ENCODE data around the gene TNFSF10.

TNFSF10 gene

DNA sequence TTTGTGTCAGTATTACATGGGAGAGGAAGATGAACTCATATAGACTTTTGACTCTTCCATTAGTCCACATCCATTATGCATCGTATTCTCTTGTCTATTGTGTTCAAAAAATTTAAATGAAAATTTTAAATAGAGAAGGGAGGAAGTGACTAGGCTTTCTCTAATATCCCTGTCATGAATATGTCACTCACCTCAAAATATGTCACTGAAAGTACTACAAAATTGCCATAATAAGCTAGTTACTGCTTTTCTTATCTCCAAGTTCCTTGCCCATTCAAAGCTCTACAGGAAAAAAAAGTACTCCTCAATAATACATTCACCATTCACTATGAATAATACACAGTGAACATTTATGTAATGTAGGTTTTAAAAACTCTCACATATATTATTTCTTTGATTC is 52.6 kb downstream of the TNFSF10 start:
- no peak overlapping the region for H3K18ac ChIP-seq (ENCODE audit: low read length)
- H3K9ac ChIP-seq (ENCODE audit: low read depth, low read length, poor library complexity) = no peak overlapping the region
- no peaks in the 10 kb centered on the region for H3K79me1 ChIP-seq (ENCODE audit: low read depth, low read length)
- H3K4ac ChIP-seq (ENCODE audit: low read length) = no peak overlapping the region
- H2AFZ ChIP-seq (ENCODE audit: low read length) = no peak overlapping the region
- H4K91ac ChIP-seq (ENCODE audit: low read depth, low read length, poor library complexity) = no peak overlapping the region
- no peak for DNase-seq (ENCODE audit: low spot score)
- no peak overlapping the region for H3K4me3 ChIP-seq (ENCODE audit: low read length in 2 of 2)
- H2AK5ac ChIP-seq (ENCODE audit: low read depth, low read length) = no peak overlapping the region
- H2BK5ac ChIP-seq (ENCODE audit: low read length) = no peak overlapping the region
- H3K23ac ChIP-seq (ENCODE audit: low read depth, low read length, poor library complexity) = no peak overlapping the region
- no peak overlapping the region for H2BK12ac ChIP-seq (ENCODE audit: low read length)
- H2BK120ac ChIP-seq (ENCODE audit: low read depth, low read length) = no peak overlapping the region
- peaks cover 0 to 5% (median 0%) of the 10 kb centered on the region in 3 experiments for H3K27me3 ChIP-seq (ENCODE audit: control insufficient read depth in 3 of 3, insufficient read depth in 3 of 3, low read depth in 1 of 3, low read length in 3 of 3)
- H3K4me1 ChIP-seq (ENCODE audit: control insufficient read depth in 2 of 2, insufficient read depth in 1 of 2, low read depth in 1 of 2, low read length in 2 of 2) = no peaks in the 10 kb centered on the region
- no peak overlapping the region for H4K8ac ChIP-seq (ENCODE audit: low read depth, low read length)
- H3K27ac ChIP-seq (replicated peaks; ENCODE audit: low read length) = no peak overlapping the region
- H2BK15ac ChIP-seq (ENCODE audit: low read length) = no peak overlapping the region
- H3K9me3 ChIP-seq (replicated peaks in 1 of 2; ENCODE audit: control insufficient read depth in 2 of 2, insufficient read depth in 1 of 2, low read depth in 1 of 2, low read length in 2 of 2) = no peaks in the 10 kb centered on the region
- no CpG with 5 or more reads among the region's 1 CpG for WGBS, 2 donors (ENCODE audit: extremely low coverage in 2 of 2, insufficient read length in 2 of 2, insufficient replicate concordance in 1 of 2)
- no peak overlapping the region for H3K14ac ChIP-seq (ENCODE audit: low read length)
- no peak overlapping the region for H3K4me2 ChIP-seq (ENCODE audit: insufficient read depth, low read length, poor library complexity, severe bottlenecking)
- no peaks in the 10 kb centered on the region for H3K36me3 ChIP-seq (replicated peaks in 1 of 2; ENCODE audit: control insufficient read depth in 2 of 2, insufficient read depth in 2 of 2, low read length in 2 of 2)

- H3K79me1 ChIP-seq (ENCODE audit: low read depth, low read length) = no peaks in the 10 kb centered on the region
- no peak overlapping the region for H3K23ac ChIP-seq (ENCODE audit: low read depth, low read length, poor library complexity)
- no peaks in the 10 kb centered on the region for H3K9me3 ChIP-seq (replicated peaks in 1 of 2; ENCODE audit: control insufficient read depth in 2 of 2, insufficient read depth in 1 of 2, low read depth in 1 of 2, low read length in 2 of 2)
- no peak overlapping the region for H2AK5ac ChIP-seq (ENCODE audit: low read depth, low read length)
- H3K27ac ChIP-seq (replicated peaks; ENCODE audit: low read length) = no peak overlapping the region
- no CpG with 5 or more reads among the region's 2 CpGs for WGBS, 2 donors (ENCODE audit: extremely low coverage in 2 of 2, insufficient read length in 2 of 2, insufficient replicate concordance in 1 of 2)
- H4K91ac ChIP-seq (ENCODE audit: low read depth, low read length, poor library complexity) = no peak overlapping the region
- H3K14ac ChIP-seq (ENCODE audit: low read length) = no peak overlapping the region
- no peak overlapping the region for H2BK5ac ChIP-seq (ENCODE audit: low read length)
- peaks cover 0 to 9% (median 0%) of the 10 kb centered on the region in 3 experiments for H3K27me3 ChIP-seq (ENCODE audit: control insufficient read depth in 3 of 3, insufficient read depth in 3 of 3, low read depth in 1 of 3, low read length in 3 of 3)
- H3K4me1 ChIP-seq (ENCODE audit: control insufficient read depth in 2 of 2, insufficient read depth in 1 of 2, low read depth in 1 of 2, low read length in 2 of 2) = no peaks in the 10 kb centered on the region
- no peak overlapping the region for H3K4me2 ChIP-seq (ENCODE audit: insufficient read depth, low read length, poor library complexity, severe bottlenecking)
- H4K8ac ChIP-seq (ENCODE audit: low read depth, low read length) = no peak overlapping the region
- no peak overlapping the region for H3K4ac ChIP-seq (ENCODE audit: low read length)
- no peak overlapping the region for H2AFZ ChIP-seq (ENCODE audit: low read length)
- no peak overlapping the region for H2BK15ac ChIP-seq (ENCODE audit: low read length)
- no peaks in the 10 kb centered on the region for H3K36me3 ChIP-seq (replicated peaks in 1 of 2; ENCODE audit: control insufficient read depth in 2 of 2, insufficient read depth in 2 of 2, low read length in 2 of 2)
- no peak overlapping the region for H3K18ac ChIP-seq (ENCODE audit: low read length)
- no peak overlapping the region for H2BK120ac ChIP-seq (ENCODE audit: low read depth, low read length)
- no peak overlapping the region for H2BK12ac ChIP-seq (ENCODE audit: low read length)
- H3K4me3 ChIP-seq (ENCODE audit: low read length in 2 of 2) = no peak overlapping the region
- no peak overlapping the region for H3K9ac ChIP-seq (ENCODE audit: low read depth, low read length, poor library complexity)
- DNase-seq (ENCODE audit: low spot score) = no peak
Observed at GRCh38 chr3:172467170-172467824, 55.9 kb downstream of the TNFSF10 start.

DNA sequence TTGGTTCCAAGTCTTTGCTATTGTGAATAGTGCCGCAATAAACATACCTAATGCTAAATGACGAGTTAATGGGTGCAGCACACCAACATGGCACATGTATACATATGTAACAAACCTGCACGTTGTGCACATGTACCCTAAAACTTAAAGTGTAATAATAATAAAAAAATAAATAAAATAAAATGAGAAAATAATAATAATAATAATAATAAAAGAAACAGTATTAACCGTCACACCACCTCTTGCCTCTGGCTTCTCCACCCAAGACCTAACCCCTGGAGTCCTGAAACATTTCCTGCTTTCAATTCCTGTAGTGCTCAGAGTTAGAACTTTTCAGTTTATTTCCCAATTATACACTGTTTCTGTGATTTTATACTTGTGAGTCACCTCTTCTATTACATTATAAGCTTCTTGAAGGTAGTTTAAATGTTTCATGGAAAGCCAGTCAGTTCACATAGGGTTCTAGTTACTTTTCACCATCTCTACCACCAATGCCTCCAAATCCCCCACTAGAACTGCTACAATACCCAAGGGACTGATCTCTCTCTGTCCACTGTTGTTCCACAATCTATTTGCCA is 56.6 kb downstream of the TNFSF10 start:
- no peak overlapping the region for H4K91ac ChIP-seq (ENCODE audit: low read depth, low read length, poor library complexity)
- no peaks in the 10 kb centered on the region for H3K4me1 ChIP-seq (ENCODE audit: control insufficient read depth in 2 of 2, insufficient read depth in 1 of 2, low read depth in 1 of 2, low read length in 2 of 2)
- H3K27me3 ChIP-seq (ENCODE audit: control insufficient read depth in 3 of 3, insufficient read depth in 3 of 3, low read depth in 1 of 3, low read length in 3 of 3) = peaks cover 0 to 9% (median 0%) of the 10 kb centered on the region in 3 experiments
- H3K36me3 ChIP-seq (replicated peaks in 1 of 2; ENCODE audit: control insufficient read depth in 2 of 2, insufficient read depth in 2 of 2, low read length in 2 of 2) = no peaks in the 10 kb centered on the region
- H2BK15ac ChIP-seq (ENCODE audit: low read length) = no peak overlapping the region
- no peak overlapping the region for H2AK5ac ChIP-seq (ENCODE audit: low read depth, low read length)
- no peak overlapping the region for H3K14ac ChIP-seq (ENCODE audit: low read length)
- WGBS, 2 donors (ENCODE audit: extremely low coverage in 2 of 2, insufficient read length in 2 of 2, insufficient replicate concordance in 1 of 2) = no CpG with 5 or more reads among the region's 4 CpGs
- no peak overlapping the region for H3K18ac ChIP-seq (ENCODE audit: low read length)
- no peaks in the 10 kb centered on the region for H3K9me3 ChIP-seq (replicated peaks in 1 of 2; ENCODE audit: control insufficient read depth in 2 of 2, insufficient read depth in 1 of 2, low read depth in 1 of 2, low read length in 2 of 2)
- no peak overlapping the region for H2BK12ac ChIP-seq (ENCODE audit: low read length)
- H2BK120ac ChIP-seq (ENCODE audit: low read depth, low read length) = no peak overlapping the region
- H3K79me1 ChIP-seq (ENCODE audit: low read depth, low read length) = no peaks in the 10 kb centered on the region
- no peak overlapping the region for H3K9ac ChIP-seq (ENCODE audit: low read depth, low read length, poor library complexity)
- H3K4me3 ChIP-seq (ENCODE audit: low read length in 2 of 2) = no peak overlapping the region
- no peak overlapping the region for H3K27ac ChIP-seq (replicated peaks; ENCODE audit: low read length)
- no peak overlapping the region for H3K4ac ChIP-seq (ENCODE audit: low read length)
- no peak for DNase-seq (ENCODE audit: low spot score)
- no peak overlapping the region for H2BK5ac ChIP-seq (ENCODE audit: low read length)
- H2AFZ ChIP-seq (ENCODE audit: low read length) = no peak overlapping the region
- no peak overlapping the region for H3K4me2 ChIP-seq (ENCODE audit: insufficient read depth, low read length, poor library complexity, severe bottlenecking)
- no peak overlapping the region for H4K8ac ChIP-seq (ENCODE audit: low read depth, low read length)
- no peak overlapping the region for H3K23ac ChIP-seq (ENCODE audit: low read depth, low read length, poor library complexity)

- no peak for DNase-seq (ENCODE audit: low spot score)
- Histone ChIP-seq H2BK120ac (ENCODE audit: low read depth, low read length) (no peak overlapping the region), H3K4me3 (ENCODE audit: low read length in 2 of 2) (no peak overlapping the region), H3K18ac (ENCODE audit: low read length) (no peak overlapping the region), H2BK5ac (ENCODE audit: low read length) (no peak overlapping the region), H3K4me1 (ENCODE audit: control insufficient read depth in 2 of 2, insufficient read depth in 1 of 2, low read depth in 1 of 2, low read length in 2 of 2) (no peaks in the 10 kb centered on the region), H3K79me1 (ENCODE audit: low read depth, low read length) (no peaks in the 10 kb centered on the region), H3K27ac (replicated peaks; ENCODE audit: low read length) (no peak overlapping the region), H3K36me3 (replicated peaks in 1 of 2; ENCODE audit: control insufficient read depth in 2 of 2, insufficient read depth in 2 of 2, low read length in 2 of 2) (no peaks in the 10 kb centered on the region), H2BK12ac (ENCODE audit: low read length) (no peak overlapping the region), H4K91ac (ENCODE audit: low read depth, low read length, poor library complexity) (no peak overlapping the region), H3K4ac (ENCODE audit: low read length) (no peak overlapping the region), H3K27me3 (ENCODE audit: control insufficient read depth in 3 of 3, insufficient read depth in 3 of 3, low read depth in 1 of 3, low read length in 3 of 3) (peaks cover 0 to 9% (median 0%) of the 10 kb centered on the region in 3 experiments), H3K9ac (ENCODE audit: low read depth, low read length, poor library complexity) (no peak overlapping the region), H3K4me2 (ENCODE audit: insufficient read depth, low read length, poor library complexity, severe bottlenecking) (no peak overlapping the region), H2BK15ac (ENCODE audit: low read length) (no peak overlapping the region), H2AFZ (ENCODE audit: low read length) (no peak overlapping the region), H3K9me3 (replicated peaks in 1 of 2; ENCODE audit: control insufficient read depth in 2 of 2, insufficient read depth in 1 of 2, low read depth in 1 of 2, low read length in 2 of 2) (no peaks in the 10 kb centered on the region), H3K23ac (ENCODE audit: low read depth, low read length, poor library complexity) (no peak overlapping the region), H2AK5ac (ENCODE audit: low read depth, low read length) (no peak overlapping the region), H4K8ac (ENCODE audit: low read depth, low read length) (no peak overlapping the region), H3K14ac (ENCODE audit: low read length) (no peak overlapping the region)
Observed at GRCh38 chr3:172465281-172465680, 57.9 kb downstream of the TNFSF10 start.
